Astrocyte (in vitro differentiated cells and primary cell): ENCODE measurements around the gene PRKAR2B.

Source experiments
- EZH2 ChIP-seq: IDR thresholded peaks from 2 replicates; pipeline ENCODE4 v1.6.1; 2012; ENCODE audit warnings: mild to moderate bottlenecking, low read length, inconsistent platforms; ENCODE audit not compliant: insufficient read depth
- TF ChIP-seq, protein P1 (sequence below): IDR thresholded peaks from 2 replicates; pipeline ENCODE4 v1.5.1; 2011; ENCODE audit warnings: low read depth, mild to moderate bottlenecking, inconsistent platforms, low read length, moderate library complexity; ENCODE audit not compliant: insufficient read depth

DNA sequence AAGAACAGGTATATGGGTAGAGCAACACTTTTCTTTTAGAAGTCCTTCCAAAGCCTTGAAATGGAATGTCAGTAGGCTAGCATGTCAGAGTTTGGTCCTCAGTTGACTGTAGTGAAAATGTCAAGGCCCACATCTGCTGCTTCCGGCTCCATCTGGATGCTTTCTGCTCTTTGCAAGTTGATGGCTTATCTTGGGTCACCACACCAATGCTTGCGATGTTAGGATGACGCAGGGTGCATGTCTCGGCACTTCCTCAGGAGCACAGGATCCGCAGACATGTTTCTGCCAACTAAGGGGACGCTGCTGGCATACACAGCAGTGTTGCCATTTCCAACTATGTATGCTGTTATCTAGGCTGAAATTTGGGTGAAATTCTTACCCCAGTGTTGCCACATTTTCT lies 110.3 kb downstream of the PRKAR2B start:
- TF ChIP-seq EZH2, result no peak
- TF ChIP-seq, protein P1, sequence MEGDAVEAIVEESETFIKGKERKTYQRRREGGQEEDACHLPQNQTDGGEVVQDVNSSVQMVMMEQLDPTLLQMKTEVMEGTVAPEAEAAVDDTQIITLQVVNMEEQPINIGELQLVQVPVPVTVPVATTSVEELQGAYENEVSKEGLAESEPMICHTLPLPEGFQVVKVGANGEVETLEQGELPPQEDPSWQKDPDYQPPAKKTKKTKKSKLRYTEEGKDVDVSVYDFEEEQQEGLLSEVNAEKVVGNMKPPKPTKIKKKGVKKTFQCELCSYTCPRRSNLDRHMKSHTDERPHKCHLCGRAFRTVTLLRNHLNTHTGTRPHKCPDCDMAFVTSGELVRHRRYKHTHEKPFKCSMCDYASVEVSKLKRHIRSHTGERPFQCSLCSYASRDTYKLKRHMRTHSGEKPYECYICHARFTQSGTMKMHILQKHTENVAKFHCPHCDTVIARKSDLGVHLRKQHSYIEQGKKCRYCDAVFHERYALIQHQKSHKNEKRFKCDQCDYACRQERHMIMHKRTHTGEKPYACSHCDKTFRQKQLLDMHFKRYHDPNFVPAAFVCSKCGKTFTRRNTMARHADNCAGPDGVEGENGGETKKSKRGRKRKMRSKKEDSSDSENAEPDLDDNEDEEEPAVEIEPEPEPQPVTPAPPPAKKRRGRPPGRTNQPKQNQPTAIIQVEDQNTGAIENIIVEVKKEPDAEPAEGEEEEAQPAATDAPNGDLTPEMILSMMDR, result no peak
